ENCODE measurements around the gene RIPOR3.
"Not testable (repeated sequence)": the region's sequence is repeated elsewhere in the genome, so short reads cannot be mapped to it uniquely, and the experiment has no call there.

Gene RIPOR3

DNA sequence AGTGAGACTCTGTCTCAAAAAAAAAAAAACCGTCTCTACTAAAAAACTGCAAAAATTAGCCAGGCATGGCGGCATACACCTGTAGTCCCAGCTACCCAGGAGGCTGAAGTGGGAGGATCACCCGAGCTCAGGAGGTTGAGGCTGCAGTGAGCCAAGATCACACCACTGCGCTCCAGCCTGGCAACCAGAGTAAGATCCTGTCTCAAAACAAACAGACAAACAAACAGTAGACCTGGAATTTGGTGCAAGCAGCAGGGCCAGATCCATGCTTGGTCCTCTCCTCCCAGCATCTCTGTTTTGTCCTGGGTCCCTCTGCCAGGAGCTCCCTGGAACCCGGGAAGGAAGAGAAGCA, 11.6 kb downstream of the RIPOR3 start:
- DNase-seq: no peak

DNA sequence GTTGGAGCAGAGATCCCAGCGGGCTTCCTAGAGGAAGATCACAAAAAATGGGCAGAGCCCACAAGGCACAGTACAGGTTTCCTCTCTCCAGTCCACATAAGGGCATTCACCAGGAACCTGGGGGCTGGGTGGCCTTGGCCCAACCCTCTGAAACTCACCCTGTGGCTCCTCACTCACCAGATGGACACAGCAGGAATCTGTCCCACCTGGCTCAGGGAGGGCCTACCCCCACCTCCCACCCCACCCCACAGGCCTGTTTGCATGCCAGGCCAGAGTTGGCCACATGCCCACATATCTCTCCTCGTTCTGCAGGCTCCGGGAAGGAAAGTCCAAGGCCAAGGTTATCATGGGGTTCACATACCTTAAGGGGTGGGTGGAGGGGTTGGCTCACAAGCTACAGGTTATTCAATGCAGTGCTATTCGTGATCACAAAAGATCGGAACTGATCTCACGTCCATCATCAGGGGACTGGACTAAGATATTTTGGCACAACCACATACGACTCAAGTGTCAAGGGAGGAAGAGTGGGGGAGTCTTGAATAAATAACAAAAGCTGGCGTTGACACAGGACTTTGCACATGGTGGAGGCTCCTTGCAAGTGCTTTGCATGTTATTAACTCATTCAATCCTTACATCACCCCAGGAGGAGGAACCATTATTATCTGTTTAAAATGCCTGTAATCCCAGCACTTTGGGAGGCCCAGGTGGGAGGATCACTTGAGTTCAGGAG, 13.0 kb downstream of the RIPOR3 start:
- DNase-seq: no peak

DNA sequence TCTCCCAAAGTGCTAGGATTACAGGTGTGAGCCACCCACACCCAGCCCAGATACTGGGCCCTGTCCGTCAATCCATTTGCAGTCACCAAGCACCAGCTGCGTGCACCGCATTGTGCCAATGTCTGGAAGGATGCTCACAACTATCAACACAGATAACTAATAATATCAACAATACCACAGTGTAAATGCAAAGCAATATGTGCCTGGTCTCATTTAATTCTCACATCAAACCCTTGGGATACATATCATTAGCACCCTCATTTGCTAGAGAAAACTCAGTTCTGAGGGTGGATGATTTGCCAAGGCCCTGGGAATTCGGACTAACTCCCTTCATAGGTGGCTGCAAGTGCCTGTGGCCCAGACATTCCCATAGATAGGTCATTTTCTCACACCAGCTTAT, 14.5 kb downstream of the RIPOR3 start:
- DNase-seq: no peak

GRCh38 chr20:50676377-50676731, 15.0 kb downstream of the RIPOR3 start:
- not testable (repeated sequence) for DNase-seq

GRCh38 chr20:50675671-50676376, 15.5 kb downstream of the RIPOR3 start:
- no peak for DNase-seq

DNA sequence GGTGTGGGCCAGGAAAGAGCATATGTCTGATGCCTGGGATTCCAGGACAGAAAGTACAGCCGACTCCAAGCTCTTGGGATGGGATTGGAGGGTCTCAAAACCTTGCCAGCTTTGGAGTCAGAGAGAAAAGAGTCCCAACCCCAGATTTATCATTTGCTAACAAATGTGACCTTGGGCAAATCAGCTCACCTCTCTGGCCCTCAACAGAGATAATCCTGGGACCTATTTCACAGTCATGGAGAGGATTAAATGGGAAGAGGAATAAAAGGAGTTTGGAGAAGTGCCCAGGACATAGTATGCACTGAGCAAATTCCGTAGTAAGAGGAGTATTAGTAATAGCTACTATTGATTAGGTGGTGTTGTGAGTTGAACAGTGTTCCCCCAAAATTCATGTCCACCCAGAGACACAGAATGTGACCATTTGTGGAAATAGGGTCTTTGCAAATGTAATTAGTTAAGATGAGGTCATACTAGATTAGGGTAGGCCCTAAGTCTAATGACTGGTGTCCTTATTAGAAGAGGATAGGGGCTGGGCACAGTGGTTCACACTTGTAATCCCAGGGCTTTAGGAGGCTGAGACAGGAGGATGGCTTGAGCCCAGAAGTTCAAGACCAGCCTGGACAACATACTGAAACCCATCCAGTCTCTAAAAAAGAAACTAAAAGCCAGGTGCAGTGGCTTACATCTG, 17.1 kb downstream of the RIPOR3 start:
- DNase-seq: no peak

GRCh38 chr20:50673466-50674137, 17.7 kb downstream of the RIPOR3 start:
- no peak for DNase-seq

DNA sequence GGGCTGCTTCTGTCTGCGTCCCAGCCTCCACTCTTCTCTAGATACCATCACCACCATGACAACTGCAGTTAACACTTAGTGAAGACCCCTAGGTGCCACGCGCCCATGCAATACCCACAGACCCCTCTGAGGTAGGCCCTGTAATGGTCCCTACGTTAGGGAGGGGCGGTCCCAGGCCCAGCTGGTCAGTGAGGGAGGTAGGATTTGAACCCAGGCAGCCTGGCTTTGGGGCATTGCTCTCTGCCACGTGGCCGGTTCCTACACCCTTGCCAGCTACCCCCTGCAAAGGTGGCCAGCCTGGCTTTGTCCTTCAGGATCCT, 18.2 kb downstream of the RIPOR3 start:
- DNase-seq: no peak

GRCh38 chr20:50672400-50673145, 18.8 kb downstream of the RIPOR3 start:
- DNase-seq: no peak

- DNase-seq: no peak
Measured at GRCh38 chr20:50671626-50672025, 19.7 kb downstream of the RIPOR3 start.

GRCh38 chr20:50671010-50671409, 20.3 kb downstream of the RIPOR3 start:
- not testable (repeated sequence) for DNase-seq

GRCh38 chr20:50670126-50670862, 21.0 kb downstream of the RIPOR3 start:
- DNase-seq: no peak

DNA sequence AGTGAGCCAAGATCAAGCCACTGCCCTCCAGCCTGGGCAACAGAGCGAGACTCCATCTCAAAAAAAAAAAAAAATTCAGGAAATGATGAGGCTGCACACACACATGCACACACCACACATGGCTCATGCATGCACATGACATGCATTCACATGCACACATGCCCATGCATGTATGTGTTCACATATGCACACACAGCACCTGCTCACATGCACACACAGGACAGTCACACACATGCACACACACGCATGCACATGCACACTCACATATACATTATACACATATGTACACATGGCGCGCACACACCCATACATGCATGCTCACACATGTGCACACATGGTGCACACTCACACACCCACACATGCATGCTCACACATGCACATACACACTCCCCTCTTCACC, 22.5 kb downstream of the RIPOR3 start:
- DNase-seq: no peak

DNA sequence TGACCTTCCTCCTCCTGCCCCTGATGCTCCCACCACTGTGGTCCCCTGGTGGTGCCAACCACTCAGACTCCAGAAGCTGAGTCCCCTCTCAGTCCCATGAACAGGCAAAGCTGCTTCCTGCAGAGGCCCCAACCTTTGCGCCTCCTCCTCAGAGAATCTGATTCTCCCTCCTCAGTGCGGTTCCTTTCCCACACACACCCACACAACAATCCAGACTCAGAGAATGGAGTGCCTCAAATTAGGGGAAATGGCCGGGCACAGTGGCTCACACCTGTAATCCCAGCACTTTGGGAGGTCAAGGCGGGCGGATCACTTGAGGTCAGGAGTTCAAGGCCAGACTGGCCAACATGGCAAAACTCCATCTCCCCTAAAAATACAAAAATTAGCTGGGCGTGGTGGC, 23.0 kb downstream of the RIPOR3 start:
- no peak for DNase-seq

- DNase-seq: no peak
Measured at GRCh38 chr20:50666709-50667298, 24.5 kb downstream of the RIPOR3 start.

DNA sequence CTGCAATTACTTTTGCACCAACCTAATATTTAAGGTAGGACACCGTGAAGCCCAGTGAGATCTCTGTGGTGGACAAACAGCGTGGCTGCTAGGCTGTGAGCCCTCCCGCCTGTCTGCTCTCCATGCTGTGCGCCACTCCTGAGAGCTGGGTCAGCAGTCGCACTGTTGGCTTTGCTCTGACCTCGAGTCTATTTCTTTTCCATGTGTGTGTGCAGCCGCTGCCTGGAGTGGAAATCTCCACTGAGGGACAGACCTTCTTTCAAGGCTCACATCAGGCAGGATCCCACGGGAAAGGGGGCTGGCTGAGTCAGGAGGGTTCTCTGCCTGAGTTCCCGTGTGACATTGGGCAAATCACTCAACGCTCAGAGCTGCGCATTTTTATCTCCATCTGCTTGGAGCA, 27.1 kb downstream of the RIPOR3 start:
- DNase-seq: no peak

DNA sequence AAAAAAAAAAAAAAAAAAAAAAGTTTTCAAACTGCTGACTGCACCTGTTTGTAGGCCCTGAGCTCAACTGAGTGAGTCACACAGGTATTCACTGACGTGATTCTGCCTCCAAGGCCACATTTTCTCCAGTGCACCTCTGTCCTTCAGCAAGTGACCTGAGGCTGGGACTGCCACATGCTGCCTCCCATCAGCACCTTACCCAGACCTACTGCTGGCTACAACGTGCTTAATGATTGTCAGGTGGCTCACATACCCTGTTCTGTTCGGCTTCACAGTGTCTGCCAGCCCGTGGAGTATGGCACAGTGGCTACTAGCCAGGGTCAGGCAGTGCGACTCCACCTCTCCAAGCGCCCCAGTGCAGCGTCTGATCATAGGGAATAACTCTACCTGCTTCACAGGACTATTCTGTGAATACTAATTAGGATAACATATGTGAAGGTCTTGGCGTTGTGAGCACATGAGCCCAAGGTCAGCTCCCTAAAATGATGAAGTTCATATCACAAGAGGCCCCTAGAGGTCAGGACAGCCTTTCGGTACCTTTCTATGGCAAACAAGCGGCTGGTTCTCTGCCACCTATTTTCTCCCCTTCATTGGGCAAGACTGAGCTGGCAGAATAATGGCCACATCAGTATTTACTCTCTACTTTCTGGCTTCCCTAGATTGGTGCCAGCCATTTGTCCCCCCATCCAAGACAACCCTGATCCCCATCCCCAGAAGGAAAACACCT, 28.1 kb downstream of the RIPOR3 start:
- no peak for DNase-seq

DNA sequence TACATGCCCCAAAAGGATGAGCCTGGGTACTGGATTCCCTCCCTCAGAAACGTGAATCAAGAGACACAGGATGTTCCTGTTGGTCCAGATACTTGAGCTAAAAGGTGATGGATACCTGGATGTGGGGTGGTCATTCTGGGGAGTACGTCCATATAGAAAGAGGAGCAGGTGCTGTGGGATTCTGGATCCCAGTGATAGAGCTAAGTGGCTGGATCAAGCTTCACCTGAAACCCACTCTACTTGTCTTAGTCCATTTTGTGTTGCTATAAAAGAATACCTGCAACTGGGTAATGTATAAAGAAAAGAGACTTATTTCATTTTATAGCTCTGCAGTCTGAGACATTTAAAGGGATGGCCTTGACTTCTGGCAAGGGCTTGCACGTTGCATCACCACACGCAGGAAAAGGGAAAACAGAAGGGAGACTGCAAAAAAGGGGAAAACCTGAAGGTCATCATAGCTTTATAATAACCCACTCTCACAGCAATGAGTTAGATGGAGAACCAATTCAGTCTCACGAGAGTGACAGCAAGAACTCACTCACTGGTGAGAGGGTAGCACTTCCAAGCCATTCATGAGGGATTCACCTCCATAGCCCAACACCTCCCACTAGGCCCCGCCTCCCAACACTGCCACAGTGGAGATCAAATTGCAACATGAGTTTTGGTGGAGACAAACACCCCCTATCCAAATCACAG, 31.2 kb downstream of the RIPOR3 start:
- DNase-seq: no peak

DNA sequence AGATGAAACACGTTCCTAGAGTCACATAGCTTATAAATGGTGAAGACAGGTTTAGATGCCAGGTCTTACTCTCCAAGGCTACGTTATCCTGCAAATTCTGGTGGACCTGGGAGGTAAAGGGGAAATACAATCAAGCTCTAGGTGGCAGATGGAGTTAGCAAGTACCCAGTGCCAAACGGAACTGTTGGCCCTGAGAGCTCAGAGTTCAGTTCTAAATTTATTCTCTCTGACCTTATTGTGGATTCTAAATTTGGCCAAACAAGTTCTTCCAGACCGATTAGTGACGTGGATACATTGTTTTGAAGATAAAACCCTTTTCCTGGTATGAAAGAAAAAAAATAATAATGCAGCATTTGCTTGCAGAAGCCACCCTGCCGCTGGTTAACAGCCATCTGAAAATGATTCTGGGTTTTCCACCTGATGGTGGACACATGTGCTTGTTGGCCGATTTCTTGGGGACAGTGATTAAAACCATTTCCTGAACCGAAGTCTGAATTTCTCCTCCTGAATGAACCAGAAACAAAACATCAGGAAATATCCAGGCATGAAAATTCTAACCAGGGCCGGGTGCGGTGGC, 32.5 kb downstream of the RIPOR3 start:
- DNase-seq: no peak

DNA sequence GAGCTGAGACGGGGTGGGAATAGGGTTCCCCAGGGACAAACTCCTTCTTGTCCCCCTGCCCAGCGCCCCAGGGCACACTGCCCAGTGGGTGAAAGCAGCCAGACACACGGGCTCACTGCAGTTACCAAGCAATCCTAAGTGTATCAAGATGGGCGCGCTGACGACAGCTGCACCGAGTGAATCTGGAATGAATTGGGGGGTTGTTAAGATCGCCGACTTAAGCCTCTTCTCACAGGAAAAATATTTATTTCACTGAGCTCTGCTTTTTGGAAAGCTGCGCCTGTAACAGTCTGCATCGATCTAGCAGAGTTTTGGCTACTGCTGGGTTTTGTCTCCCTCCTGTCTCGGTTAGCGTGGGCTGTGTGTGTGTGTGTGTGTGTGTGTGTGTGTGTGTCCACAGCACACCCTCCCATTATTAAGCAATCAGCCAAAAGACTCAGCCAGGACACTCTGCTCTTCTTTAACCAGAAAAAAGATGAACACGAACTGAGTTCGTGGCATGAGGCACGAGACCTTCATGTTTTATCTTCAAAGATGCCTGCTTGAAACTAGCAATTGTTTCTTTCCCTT, 35.9 kb downstream of the RIPOR3 start:
- no peak for DNase-seq
